Endothelial cell of umbilical vein (primary cell): ENCODE results near the gene SLC25A19. TPM values are rescaled to one million over a fixed set of nuclear protein-coding genes. Genes with fewer than 3 reads are reported as not detected.

ENCODE experiments used
- BruUV-seq: library from RNA; stranded (reverse); fragments of 400-500 nt; replicated peaks from 2 replicates; lab custom pipeline; 2021; lab: Mats Ljungman, UMichigan
- CTCF ChIA-PET: fragments of 300-600, 350-600 bp; sonication (Branson Sonifier 250); formaldehyde crosslinking; loops from one replicate; lab custom pipeline; 2021; ENCODE audit warnings: antibody characterized with exemption, inconsistent platforms; lab: Charles Lee
- POLR2A ChIA-PET: fragments of 300-600, 350-600 bp; sonication (Branson Sonifier 250); formaldehyde crosslinking; loops from one replicate; lab custom pipeline; 2021; ENCODE audit warnings: antibody characterized with exemption, inconsistent platforms; lab: Charles Lee
- DNase-seq: peaks from one replicate; pipeline ENCODE4 v3.0.0-alpha.2; 2011; ENCODE audit warnings: low read depth, low spot score
- FAIRE-seq: peaks from 2 replicates; lab custom pipeline; 2011; peaks lifted over from hg19 to GRCh38; lab: Jason Lieb, UNC
- H2AFZ ChIP-seq: 2 replicates; pipeline ENCODE4 v1.6.0; 2012; ENCODE audit warnings: low read depth, low read length, control low read depth, inconsistent platforms
- H3K27ac ChIP-seq: 2 replicates; pipeline ENCODE4 v1.5.1; 2011; ENCODE audit warnings: low read depth, mild to moderate bottlenecking, control low read depth, low read length, moderate library complexity; ENCODE audit not compliant: insufficient read depth
- H3K27me3 ChIP-seq, 2 experiments: 2 replicates each; pipeline versions ENCODE4 v1.6.0 to v1.6.1; 2011; ENCODE audit warnings: low read length in 2 of 2, mixed read lengths in 1 of 2; ENCODE audit not compliant: control insufficient read depth in 2 of 2, insufficient read depth in 2 of 2
- H3K36me3 ChIP-seq, 2 experiments: 2 replicates in 1 of 2; 3 replicates in 1 of 2; pipeline ENCODE4 v1.5.1; 2011; ENCODE audit warnings: low read length in 2 of 2, mild to moderate bottlenecking in 1 of 2, moderate library complexity in 1 of 2; ENCODE audit not compliant: control insufficient read depth in 2 of 2, insufficient read depth in 2 of 2; ENCODE audit errors: extremely low read depth in 1 of 2
- H3K4me1 ChIP-seq: 3 replicates; pipeline ENCODE4 v1.5.1; 2011; ENCODE audit warnings: mild to moderate bottlenecking, low read length; ENCODE audit not compliant: control insufficient read depth, insufficient read depth; ENCODE audit errors: extremely low read depth
- H3K4me2 ChIP-seq: 2 replicates; pipeline ENCODE4 v1.6.1; 2011; ENCODE audit warnings: low read length, control low read depth, mixed read lengths; ENCODE audit not compliant: insufficient read depth
- H3K4me3 ChIP-seq, 3 experiments: fragments of 200-600 bp in 1 of 3; sonication (generic), shearing (Covaris generic) in 1 of 3; replicated peaks in 1 of 3; 2 replicates each; pipeline ENCODE4 v1.5.1; 2011 to 2016; ENCODE audit warnings: control low read depth in 3 of 3, low read length in 3 of 3, mild to moderate bottlenecking in 2 of 3, inconsistent platforms in 1 of 3, low read depth in 1 of 3, moderate library complexity in 1 of 3; ENCODE audit not compliant: insufficient read depth in 1 of 3
- H3K79me2 ChIP-seq: 2 replicates; pipeline ENCODE4 v1.6.0; 2012; ENCODE audit warnings: low read length, inconsistent platforms; ENCODE audit not compliant: control insufficient read depth, insufficient read depth
- H3K9ac ChIP-seq: replicated peaks from 2 replicates; pipeline ENCODE3; 2011; ENCODE audit warnings: low read length, control low read depth; ENCODE audit not compliant: insufficient read depth; ENCODE audit errors: extremely low read depth
- H3K9me1 ChIP-seq: replicated peaks from 3 replicates; pipeline ENCODE4 v1.6.0; 2011; ENCODE audit warnings: mild to moderate bottlenecking, low read length; ENCODE audit not compliant: control insufficient read depth, insufficient read depth; ENCODE audit errors: extremely low read depth
- H3K9me3 ChIP-seq: replicated peaks from 2 replicates; pipeline ENCODE4 v1.5.1; 2012; ENCODE audit warnings: low read length, inconsistent platforms; ENCODE audit not compliant: control insufficient read depth, insufficient read depth
- H4K20me1 ChIP-seq: replicated peaks from 2 replicates; pipeline ENCODE3; 2011; ENCODE audit warnings: mild to moderate bottlenecking, low read length; ENCODE audit not compliant: control insufficient read depth, insufficient read depth; ENCODE audit errors: extremely low read depth
- FOS ChIP-seq: IDR thresholded peaks from 2 replicates; pipeline ENCODE4 v1.6.1; 2011; ENCODE audit warnings: mild to moderate bottlenecking, low read length, moderate library complexity, borderline replicate concordance; ENCODE audit not compliant: insufficient read depth
- MYC ChIP-seq: IDR thresholded peaks from one replicate; pipeline ENCODE4 v1.6.1; 2011; ENCODE audit warnings: mild to moderate bottlenecking, low read depth, low read length
- POLR2A ChIP-seq: IDR thresholded peaks from 2 replicates; pipeline ENCODE4 v1.6.1; 2012; ENCODE audit warnings: low read depth, mild to moderate bottlenecking, control low read depth, low read length
- POLR2AphosphoS5 ChIP-seq: IDR thresholded peaks from 2 replicates; pipeline ENCODE4 v1.6.1; 2012; ENCODE audit warnings: low read depth, mild to moderate bottlenecking, control low read depth, low read length, moderate library complexity; ENCODE audit not compliant: insufficient read depth
- dilution Hi-C: fragments of 300-500 bp; cut with MboI; formaldehyde crosslinking; loops from one replicate; pipeline ENCODE4 v1.15.0; 2019; ENCODE audit warnings: low sequenced_read_pairs; ENCODE audit not compliant: extremely low pct_ligation_motif_present
- intact Hi-C: fragments of 100-400 bp; cut with micrococcal nuclease; formaldehyde crosslinking; loops from one replicate; pipeline ENCODE4 v1.10.0; 2022
- polyA plus RNA-seq, 4 experiments: library from polyadenylated mRNA; depleted of rRNA in 3 of 4; stranded (reverse) in 3 of 4; unstranded in 1 of 4; fragments of >200 nt; gene quantifications; 2 replicates each; pipeline versions ENCODE4 v1.2.1 to v1.2.3, GENCODE V29; 2011 to 2012; ENCODE audit warnings: missing spikeins in 1 of 4
- total RNA-seq: library from RNA; stranded (reverse); gene quantifications from 2 replicates; pipeline ENCODE4 v1.2.3, GENCODE V29; 2021
- TF ChIP-seq, protein P1 (sequence below): IDR thresholded peaks from 2 replicates; pipeline ENCODE4 v1.6.1; 2011; ENCODE audit not compliant: insufficient read depth, insufficient read length
- TF ChIP-seq, protein P2 (sequence below), 2 donors: IDR thresholded peaks; 1 replicate in 1 of 2; 2 replicates in 1 of 2; pipeline ENCODE4 v1.5.1; 2011; ENCODE audit warnings: low read length in 2 of 2, mild to moderate bottlenecking in 2 of 2, moderate library complexity in 2 of 2, control low read depth in 1 of 2, inconsistent platforms in 1 of 2, low read depth in 1 of 2; ENCODE audit not compliant: insufficient read depth in 1 of 2; ENCODE audit errors: extremely low read depth in 1 of 2

The SLC25A19 gene
- total and polyA plus RNA-seq, 2 donors (not counting 3 experiments of a cell fraction or from before 2014, with no cell fraction given) = 20.6 to 20.9 TPM

DNA sequence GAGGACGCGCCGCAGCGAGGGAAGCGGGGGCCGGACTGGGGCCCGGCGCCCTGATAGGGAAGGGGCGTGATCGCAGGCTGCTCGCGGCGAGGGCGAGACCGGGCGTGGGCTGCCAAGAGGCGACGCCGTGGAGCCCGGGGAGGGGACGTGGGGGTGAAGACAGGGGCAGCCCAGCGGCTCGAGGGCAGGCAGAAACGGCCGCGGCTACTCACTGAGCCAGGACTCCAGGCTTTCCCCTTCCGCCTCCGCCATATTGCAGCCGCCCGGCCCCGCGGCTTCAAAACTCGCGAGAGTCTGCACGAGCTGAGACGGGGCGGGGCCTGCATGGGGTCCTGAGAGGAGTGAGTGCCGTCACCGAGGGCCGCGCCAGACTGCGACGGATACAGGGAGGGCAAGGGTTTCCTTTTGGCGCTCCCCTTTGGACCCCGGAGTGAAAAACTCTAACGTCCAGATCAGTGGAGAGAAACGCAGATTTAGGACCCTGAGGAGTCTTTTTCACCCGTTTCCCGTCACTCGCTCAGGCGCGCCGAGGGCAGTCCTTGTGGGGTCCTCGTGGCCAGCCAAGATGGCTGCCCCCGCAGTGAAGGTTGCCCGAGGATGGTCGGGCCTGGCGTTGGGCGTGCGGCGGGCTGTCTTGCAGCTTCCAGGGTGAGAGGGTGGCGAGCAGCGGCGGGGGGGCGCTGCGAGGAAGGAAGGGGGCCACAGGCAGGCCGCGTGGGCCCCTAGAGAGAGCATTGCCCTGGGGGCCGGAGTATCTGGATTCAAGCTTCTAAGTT is 27.7 kb downstream of the SLC25A19 start, which contains the start of the genes GGA3 and MRPS7:
Gene GGA3, minus strand, starts transcription at position 271 of the 776 bp plus-strand sequence. Its CDS starts 19 bp downstream, at position 252.
Gene MRPS7, plus strand, starts transcription at position 544 of the 776 bp plus-strand sequence. Its CDS starts 22 bp downstream, at position 566.
- ChIA-PET POLR2A (interaction anchor here (0.5 to 3.2 kb wide), 5 partner anchors 9 to 31 kb away, joined by 5 to 23 read pairs (median 5); partner anchors contain the start of genes MIF4GD and SLC25A19), CTCF (interaction anchor here (1.1 to 4.5 kb wide), 7 partner anchors 9 to 300 kb away, joined by 3 to 80 read pairs (median 15); partner anchors contain the start of genes MIF4GD and SLC25A19)
- Histone ChIP-seq H3K9me3 (no peaks in the 10 kb centered on the region), H3K36me3 (peaks cover 3 to 8% of the 10 kb centered on the region in 2 experiments), H3K27me3 (no peaks in the 10 kb centered on the region), H3K79me2 (peaks cover 45% of the 10 kb centered on the region), H3K9me1 (no peaks in the 10 kb centered on the region), H4K20me1 (no peaks in the 10 kb centered on the region), H3K4me2 (peak within 1 kb of the TSS; percentile 88), H3K9ac (peak within 1 kb of the TSS; percentile 99), H3K4me1 (peaks cover 27% of the 10 kb centered on the region), H2AFZ (peak within 1 kb of the TSS; percentile 68), H3K4me3 (peak within 1 kb of the TSS; percentile 64 to 92 (median 76)), H3K27ac (peak within 1 kb of the TSS; percentile 97)
- intact Hi-C loops (loop anchor here (1.0 kb wide), 1 partner anchor 21 kb away; no protein-coding TSS in a partner anchor), dilution Hi-C loops (no loop called here)
- FAIRE-seq = peak; percentile 99
- no TSS peak for BruUV-seq
- peak; percentile 82 for TF ChIP-seq MYC
- no peak for TF ChIP-seq FOS
- peak; percentile 72 for TF ChIP-seq POLR2AphosphoS5
- TF ChIP-seq, protein P1, sequence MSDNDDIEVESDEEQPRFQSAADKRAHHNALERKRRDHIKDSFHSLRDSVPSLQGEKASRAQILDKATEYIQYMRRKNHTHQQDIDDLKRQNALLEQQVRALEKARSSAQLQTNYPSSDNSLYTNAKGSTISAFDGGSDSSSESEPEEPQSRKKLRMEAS = peak; percentile 76
- peak; percentile 76 for TF ChIP-seq POLR2A
- TF ChIP-seq, protein P2, sequence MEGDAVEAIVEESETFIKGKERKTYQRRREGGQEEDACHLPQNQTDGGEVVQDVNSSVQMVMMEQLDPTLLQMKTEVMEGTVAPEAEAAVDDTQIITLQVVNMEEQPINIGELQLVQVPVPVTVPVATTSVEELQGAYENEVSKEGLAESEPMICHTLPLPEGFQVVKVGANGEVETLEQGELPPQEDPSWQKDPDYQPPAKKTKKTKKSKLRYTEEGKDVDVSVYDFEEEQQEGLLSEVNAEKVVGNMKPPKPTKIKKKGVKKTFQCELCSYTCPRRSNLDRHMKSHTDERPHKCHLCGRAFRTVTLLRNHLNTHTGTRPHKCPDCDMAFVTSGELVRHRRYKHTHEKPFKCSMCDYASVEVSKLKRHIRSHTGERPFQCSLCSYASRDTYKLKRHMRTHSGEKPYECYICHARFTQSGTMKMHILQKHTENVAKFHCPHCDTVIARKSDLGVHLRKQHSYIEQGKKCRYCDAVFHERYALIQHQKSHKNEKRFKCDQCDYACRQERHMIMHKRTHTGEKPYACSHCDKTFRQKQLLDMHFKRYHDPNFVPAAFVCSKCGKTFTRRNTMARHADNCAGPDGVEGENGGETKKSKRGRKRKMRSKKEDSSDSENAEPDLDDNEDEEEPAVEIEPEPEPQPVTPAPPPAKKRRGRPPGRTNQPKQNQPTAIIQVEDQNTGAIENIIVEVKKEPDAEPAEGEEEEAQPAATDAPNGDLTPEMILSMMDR (IDR thresholded peaks at IDR 0.05; ENCODE audit: extremely low read depth in 1 of 2, insufficient read depth in 1 of 2, low read depth in 1 of 2, low read length in 2 of 2) = no peak
- DNase-seq = peak; percentile 95
